GM19043 (cell line): ENCODE results near the gene ANKAR.
"Not testable (repeated sequence)": the region's sequence is repeated elsewhere in the genome, so short reads cannot be mapped to it uniquely, and the experiment has no call there.

Source experiments
- ATAC-seq: cut with Tn5 transposase; IDR thresholded peaks from one replicate; pipeline ENCODE4 v1.9.1; 2021; ENCODE audit warnings: low read depth; ENCODE audit not compliant: unreplicated experiment

Gene ANKAR

DNA sequence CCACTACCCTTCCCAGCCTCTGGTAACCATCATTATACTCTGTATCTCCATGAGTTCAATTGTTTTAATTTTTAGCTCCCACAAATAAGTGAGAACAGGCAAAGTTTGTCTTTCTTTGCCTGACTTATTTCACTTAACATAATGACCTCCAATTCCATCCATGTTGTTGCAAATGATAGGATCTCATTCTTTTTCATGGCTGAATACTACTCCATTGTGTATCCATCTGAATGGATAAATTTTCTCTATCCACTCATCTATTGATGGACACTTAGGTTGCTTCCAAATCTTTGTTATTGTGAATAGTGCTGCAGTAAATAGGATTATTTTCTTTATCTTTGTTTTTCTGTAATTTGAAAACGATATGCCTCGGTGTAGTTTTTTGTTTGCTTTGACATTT, 26.2 kb downstream of the ANKAR start:
- no peak for ATAC-seq

- ATAC-seq: no peak
These were observed 27.6 kb downstream of the ANKAR start for GRCh38 chr2:189702071-189702470.

- ATAC-seq: no peak
These were observed 35.2 kb downstream of the ANKAR start for GRCh38 chr2:189709501-189710221.

DNA sequence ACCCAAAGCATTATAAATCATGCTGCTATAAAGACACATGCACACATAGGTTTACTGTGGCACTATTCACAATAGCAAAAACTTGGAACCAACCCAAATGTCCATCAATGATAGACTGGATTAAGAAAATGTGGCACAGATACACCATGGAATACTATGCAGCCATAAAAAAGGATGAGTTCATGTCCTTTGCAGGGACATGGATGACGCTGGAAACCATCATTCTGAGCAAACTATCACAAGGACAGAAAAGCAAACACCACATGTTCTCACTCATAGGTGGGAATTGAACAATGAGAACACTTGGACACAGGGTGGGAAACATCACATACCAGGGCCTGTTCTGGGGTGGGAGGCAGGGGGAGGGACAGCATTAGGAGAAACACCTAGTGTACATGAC, 43.1 kb downstream of the ANKAR start:
- ATAC-seq: not testable (repeated sequence)

- no peak for ATAC-seq
These were observed 45.1 kb downstream of the ANKAR start for GRCh38 chr2:189719571-189719970.

DNA sequence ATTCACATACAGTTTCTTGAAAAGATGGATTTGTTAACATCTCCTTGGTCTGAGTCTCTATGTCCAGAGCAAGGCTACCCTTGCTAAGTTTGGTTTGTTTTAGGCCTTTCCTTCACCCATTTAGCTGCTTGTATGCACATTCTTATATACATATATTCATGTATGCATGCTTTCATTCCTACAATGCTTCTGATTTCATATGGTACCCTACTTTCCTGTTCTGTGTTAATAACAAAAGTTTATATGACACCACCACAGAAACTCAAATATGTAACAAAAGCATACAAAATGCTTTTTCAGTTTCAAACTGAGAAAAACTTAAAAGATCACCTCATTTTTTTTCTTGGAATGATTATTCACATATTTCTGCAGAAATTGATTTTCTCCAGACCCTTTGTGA, 48.7 kb downstream of the ANKAR start:
- no peak for ATAC-seq
